ENCODE results near the gene ZNF599. TPM values are rescaled to one million over a fixed set of nuclear protein-coding genes. Genes with fewer than 3 reads are reported as not detected.

Gene ZNF599
- total and polyA plus RNA-seq, 10 donors = 3.3 to 10.5 (median 6.0) TPM

- intact Hi-C loops (cut with DNase I; ENCODE audit: low total_unique reads) = loop anchor here (10.0 kb wide), 1 partner anchor 56 kb away; the partner anchor contains the start of genes SCGB2B2 and ZNF302
Observed at GRCh38 chr19:34731019-34731829, 41.8 kb downstream of the ZNF599 start.

DNA sequence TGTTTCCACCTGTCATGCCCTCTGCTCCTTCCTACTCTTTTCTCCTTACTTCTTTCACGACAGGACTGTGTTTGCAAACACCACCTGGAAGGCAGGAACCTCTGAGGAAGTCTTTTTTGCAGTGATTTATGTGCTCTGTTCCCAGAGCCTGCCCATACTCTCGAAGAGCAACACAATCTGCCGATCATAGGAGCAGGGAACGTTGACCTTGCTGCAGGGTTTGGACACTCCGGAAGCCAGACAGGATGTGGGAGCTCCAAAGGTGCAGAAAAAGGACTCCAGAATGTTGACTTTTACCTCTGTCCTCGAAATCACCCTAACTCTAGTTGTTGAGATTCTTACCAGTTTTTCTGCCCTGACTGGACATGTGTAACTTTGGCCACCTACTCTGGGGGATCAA, 47.6 kb downstream of the ZNF599 start:
- WGBS, 5 donors = 27 to 44% (median 34%) methylated on average over 6 of the region's 6 CpGs
- peaks cover 0 to 23% (median 0%) of the 10 kb centered on the region in 7 donors for H3K27me3 ChIP-seq (replicated peaks in 1 of 7)
- intact Hi-C loops (cut with DNase I; ENCODE audit: low total_unique reads) = no loop called here
- no peak for DNase-seq
- H3K4me3 ChIP-seq = no peak overlapping the region
- H3K36me3 ChIP-seq = no peaks in the 10 kb centered on the region
- TF ChIP-seq POLR2A (IDR thresholded peaks at IDR 0.05) = no peak
- no peak for TF ChIP-seq POLR2AphosphoS5 (IDR thresholded peaks at IDR 0.05)
- no peaks in the 10 kb centered on the region for H3K9me3 ChIP-seq
- H3K4me1 ChIP-seq = no peaks in the 10 kb centered on the region
- H3K27ac ChIP-seq = no peak overlapping the region

More at GRCh38 chr19:34731019-34731829, 41.8 kb downstream of the ZNF599 start:
- Histone ChIP-seq H3K4me3 (no peak overlapping the region), H3K36me3 (peaks cover 0 to 11% (median 6%) of the 10 kb centered on the region in 6 donors), H3K27ac (no peak overlapping the region), H3K4me1 (peaks cover 13 to 31% (median 27%) of the 10 kb centered on the region in 6 donors), H3K9me3 (peaks cover 0 to 14% (median under 1%) of the 10 kb centered on the region in 8 donors), H3K27me3 (replicated peaks in 1 of 7) (peaks cover 0 to 9% (median 0%) of the 10 kb centered on the region in 7 donors)
- 86 to 95% (median 89%) methylated on average over 10 to 11 of the region's 11 CpGs for WGBS, 5 donors
- TF ChIP-seq CTCF (IDR thresholded peaks at IDR 0.05 in 8 of 11, conservative IDR thresholded peaks at IDR 0.05 in 3 of 11) = no peak
- TF ChIP-seq POLR2AphosphoS5 (IDR thresholded peaks at IDR 0.05) = no peak
- no peak for TF ChIP-seq POLR2A (IDR thresholded peaks at IDR 0.05)
- no peak for DNase-seq

- intact Hi-C loops (cut with DNase I; ENCODE audit: low total_unique reads) = no loop called here
Observed at GRCh38 chr19:34722353-34722752, 50.7 kb downstream of the ZNF599 start.

GRCh38 chr19:34715357-34715756, 57.7 kb downstream of the ZNF599 start:
- TF ChIP-seq POLR2AphosphoS5 (IDR thresholded peaks at IDR 0.05) = no peak
- H3K4me3 ChIP-seq = no peak overlapping the region
- intact Hi-C loops (cut with DNase I; ENCODE audit: low total_unique reads) = no loop called here
- peaks cover 0 to 34% (median 24%) of the 10 kb centered on the region in 8 donors for H3K9me3 ChIP-seq
- no peaks in the 10 kb centered on the region for H3K36me3 ChIP-seq
- no peak for DNase-seq
- H3K27me3 ChIP-seq (replicated peaks in 1 of 7) = peaks cover 0 to 19% (median 0%) of the 10 kb centered on the region in 7 donors
- no peak overlapping the region for H3K27ac ChIP-seq
- H3K4me1 ChIP-seq = peaks cover 0 to 5% (median 0%) of the 10 kb centered on the region in 6 donors

More at GRCh38 chr19:34722353-34722752, 50.7 kb downstream of the ZNF599 start:
- DNase-seq = no peak
- no peaks in the 10 kb centered on the region for H3K4me1 ChIP-seq
- H3K27me3 ChIP-seq (replicated peaks in 1 of 7) = peaks cover 0 to 23% (median 0%) of the 10 kb centered on the region in 7 donors
- H3K36me3 ChIP-seq = no peaks in the 10 kb centered on the region
- H3K9me3 ChIP-seq = no peaks in the 10 kb centered on the region
- no peak overlapping the region for H3K4me3 ChIP-seq
- WGBS, 5 donors = 54 to 73% (median 64%) methylated on average over 9 to 11 of the region's 11 CpGs
- no peak for TF ChIP-seq POLR2AphosphoS5 (IDR thresholded peaks at IDR 0.05)
- no peak overlapping the region for H3K27ac ChIP-seq

DNA sequence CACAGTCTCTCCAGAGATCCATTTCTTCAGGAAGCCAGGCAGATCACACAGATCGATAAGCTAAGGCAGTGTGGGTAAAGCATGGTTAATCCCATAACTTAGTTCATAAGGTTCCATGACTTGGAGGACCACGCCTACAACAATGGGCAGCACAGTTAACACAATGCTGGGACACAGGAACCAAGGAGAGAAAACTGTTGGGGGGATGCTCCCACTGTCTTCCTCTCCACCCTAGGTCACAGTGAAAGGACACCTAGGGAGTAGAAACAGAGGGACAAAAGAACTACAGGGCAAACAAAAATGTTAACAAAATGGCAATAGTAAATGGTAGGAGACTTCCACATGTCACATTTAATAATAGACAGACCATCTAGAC, 59.8 kb downstream of the ZNF599 start:
- intact Hi-C loops (cut with DNase I; ENCODE audit: low total_unique reads) = loop anchor here (5.0 kb wide), 1 partner anchor 71 kb away; no protein-coding TSS in a partner anchor
- no peak overlapping the region for H3K27ac ChIP-seq

More for the DNA sequence above, 59.8 kb downstream of the ZNF599 start:
- Histone ChIP-seq H3K4me1 (peaks cover 0 to 5% (median 0%) of the 10 kb centered on the region in 6 donors), H3K36me3 (no peaks in the 10 kb centered on the region), H3K9me3 (peaks cover 0 to 34% (median 24%) of the 10 kb centered on the region in 8 donors), H3K27me3 (replicated peaks in 1 of 7) (peaks cover 0 to 24% (median 0%) of the 10 kb centered on the region in 7 donors), H3K4me3 (no peak overlapping the region)
- 78 to 87% (median 82%) methylated on average over 2 of the region's 2 CpGs for WGBS, 5 donors
- TF ChIP-seq CTCF (IDR thresholded peaks at IDR 0.05 in 8 of 11, conservative IDR thresholded peaks at IDR 0.05 in 3 of 11) (no peak), POLR2AphosphoS5 (IDR thresholded peaks at IDR 0.05) (no peak), POLR2A (IDR thresholded peaks at IDR 0.05) (no peak)
- DNase-seq = no peak
